ENCODE results near the gene LCK. TPM values are rescaled to one million over a fixed set of nuclear protein-coding genes. Genes with fewer than 3 reads are reported as not detected.

Gene LCK
- total RNA-seq, 6 experiments from 2014 or later: not detected

GRCh38 chr1:32232558-32233304 is 18.3 kb upstream of the LCK start:
- no peak for DNase-seq
- H3K27me3 Mint-ChIP-seq (ENCODE audit: insufficient read depth): no peaks in the 10 kb centered on the region; the same call in none of the 2 replicates
- H3K36me3 Mint-ChIP-seq (ENCODE audit: low read depth): peaks cover 20% of the 10 kb centered on the region
- no peak overlapping the region for H3K27ac Mint-ChIP-seq
- no peak for TF ChIP-seq CTCF (IDR thresholded peaks at IDR 0.05)
- no peak overlapping the region for H3K4me3 Mint-ChIP-seq
- H3K9me3 Mint-ChIP-seq: no peaks in the 10 kb centered on the region
- peaks cover 36% of the 10 kb centered on the region for H3K4me1 Mint-ChIP-seq (ENCODE audit: low read depth)

GRCh38 chr1:32234792-32235191 is 16.3 kb upstream of the LCK start:
- no peaks in the 10 kb centered on the region for H3K9me3 Mint-ChIP-seq
- DNase-seq: no peak
- TF ChIP-seq CTCF (IDR thresholded peaks at IDR 0.05): no peak
- H3K27ac Mint-ChIP-seq: peak overlapping the region; percentile 96
- peaks cover 24% of the 10 kb centered on the region for H3K4me1 Mint-ChIP-seq (ENCODE audit: low read depth)
- H3K36me3 Mint-ChIP-seq (ENCODE audit: low read depth): peaks cover 7% of the 10 kb centered on the region
- H3K4me3 Mint-ChIP-seq: peak overlapping the region; percentile 75; the same call in 1 of the 2 replicates
- no peaks in the 10 kb centered on the region; the same call in 1 of the 2 replicates for H3K27me3 Mint-ChIP-seq (ENCODE audit: insufficient read depth)

- no peak for DNase-seq
- H3K27me3 Mint-ChIP-seq (ENCODE audit: insufficient read depth): no peaks in the 10 kb centered on the region; the same call in 1 of the 2 replicates
- no peak overlapping the region for H3K4me3 Mint-ChIP-seq
- peaks cover 37% of the 10 kb centered on the region for H3K4me1 Mint-ChIP-seq (ENCODE audit: low read depth)
- H3K27ac Mint-ChIP-seq: no peak overlapping the region
- TF ChIP-seq CTCF (IDR thresholded peaks at IDR 0.05): no peak
- no peaks in the 10 kb centered on the region for H3K9me3 Mint-ChIP-seq
- no peaks in the 10 kb centered on the region for H3K36me3 Mint-ChIP-seq (ENCODE audit: low read depth)
These were observed 11.7 kb upstream of the LCK start for GRCh38 chr1:32239337-32239736.

GRCh38 chr1:32239790-32240139 is 11.3 kb upstream of the LCK start:
- Mint-ChIP-seq H3K4me3 (no peak overlapping the region; the same call in 1 of the 2 replicates), H3K9me3 (no peaks in the 10 kb centered on the region), H3K4me1 (ENCODE audit: low read depth) (peaks cover 32% of the 10 kb centered on the region), H3K27me3 (ENCODE audit: insufficient read depth) (no peaks in the 10 kb centered on the region; the same call in 1 of the 2 replicates), H3K27ac (peak overlapping the region; percentile 84; the same call in 1 of the 2 replicates), H3K36me3 (ENCODE audit: low read depth) (no peaks in the 10 kb centered on the region)
- DNase-seq: no peak
- no peak for TF ChIP-seq CTCF (IDR thresholded peaks at IDR 0.05)

- no peaks in the 10 kb centered on the region for H3K9me3 Mint-ChIP-seq
- no peaks in the 10 kb centered on the region; the same call in 1 of the 2 replicates for H3K27me3 Mint-ChIP-seq (ENCODE audit: insufficient read depth)
- peaks cover 27% of the 10 kb centered on the region for H3K4me1 Mint-ChIP-seq (ENCODE audit: low read depth)
- peak; percentile 34 for DNase-seq
- H3K4me3 Mint-ChIP-seq: peak overlapping the region; percentile 87
- peak; percentile 50 for TF ChIP-seq CTCF (IDR thresholded peaks at IDR 0.05)
- no peaks in the 10 kb centered on the region for H3K36me3 Mint-ChIP-seq (ENCODE audit: low read depth)
- H3K27ac Mint-ChIP-seq: peak overlapping the region; percentile 84
These were observed 10.7 kb upstream of the LCK start for GRCh38 chr1:32240140-32240951.
